HL-60 (cell line): ENCODE measurements around the gene DMD.

Source experiments
- CTCF ChIP-seq: IDR thresholded peaks from one replicate; pipeline ENCODE4 v1.5.1; 2011; ENCODE audit warnings: low read length, control low read depth, inconsistent platforms; ENCODE audit not compliant: insufficient read depth
- GABPA ChIP-seq: IDR thresholded peaks from 2 replicates; pipeline ENCODE4 v1.6.1; 2012; ENCODE audit warnings: low read depth
- REST ChIP-seq: IDR thresholded peaks from 2 replicates; pipeline ENCODE4 v1.6.1; 2012; ENCODE audit warnings: low read depth; ENCODE audit not compliant: insufficient replicate concordance

DNA sequence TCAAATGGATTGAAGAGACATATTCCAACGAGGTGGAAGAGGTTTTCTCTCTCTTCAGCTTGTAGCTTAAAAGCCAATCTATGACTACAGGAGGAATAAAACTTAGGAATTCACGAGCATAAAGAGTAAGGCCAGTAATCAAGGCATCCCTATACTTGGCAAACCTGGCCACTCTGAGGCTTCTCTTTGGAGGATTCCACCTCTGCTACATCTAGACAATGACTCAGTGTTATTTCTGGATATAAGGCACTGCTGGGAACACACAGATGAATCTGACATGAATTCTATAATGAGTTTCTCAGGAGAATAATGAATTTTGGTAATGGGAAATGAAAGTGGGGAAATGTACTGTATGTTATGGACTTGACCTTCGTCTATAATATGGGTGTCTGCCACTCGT lies 1123.7 kb downstream of the DMD start:
- no peak for TF ChIP-seq REST
- TF ChIP-seq CTCF = no peak
- TF ChIP-seq GABPA = no peak
